Nucleus accumbens (tissue), 56 donors: ENCODE data around the gene FSHB.
"Not testable (repeated sequence)": the region's sequence is repeated elsewhere in the genome, so short reads cannot be mapped to it uniquely, and the experiment has no call there.

Experiments
- DNase-seq, 56 donors: peaks; one replicate each; lab custom pipeline; 2025; lab: John Stamatoyannopoulos, UW

Gene FSHB

DNA sequence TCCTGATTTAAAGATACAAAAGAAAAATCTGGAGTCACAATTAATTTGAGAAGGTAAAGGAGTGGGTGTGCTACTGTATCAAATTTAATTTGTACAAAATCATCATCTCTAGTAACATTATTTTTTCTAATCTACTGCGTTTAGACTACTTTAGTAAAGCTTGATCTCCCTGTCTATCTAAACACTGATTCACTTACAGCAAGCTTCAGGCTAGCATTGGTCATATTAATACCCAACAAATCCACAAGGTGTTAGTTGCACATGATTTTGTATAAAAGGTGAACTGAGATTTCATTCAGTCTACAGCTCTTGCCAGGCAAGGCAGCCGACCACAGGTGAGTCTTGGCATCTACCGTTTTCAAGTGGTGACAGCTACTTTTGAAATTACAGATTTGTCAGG is at the start of gene FSHB:
Gene FSHB (plus strand): TSS at position 301 of the 400 bp plus-strand sequence. CDS start 889 bp downstream, outside the sequence.
- no peak for DNase-seq

DNA sequence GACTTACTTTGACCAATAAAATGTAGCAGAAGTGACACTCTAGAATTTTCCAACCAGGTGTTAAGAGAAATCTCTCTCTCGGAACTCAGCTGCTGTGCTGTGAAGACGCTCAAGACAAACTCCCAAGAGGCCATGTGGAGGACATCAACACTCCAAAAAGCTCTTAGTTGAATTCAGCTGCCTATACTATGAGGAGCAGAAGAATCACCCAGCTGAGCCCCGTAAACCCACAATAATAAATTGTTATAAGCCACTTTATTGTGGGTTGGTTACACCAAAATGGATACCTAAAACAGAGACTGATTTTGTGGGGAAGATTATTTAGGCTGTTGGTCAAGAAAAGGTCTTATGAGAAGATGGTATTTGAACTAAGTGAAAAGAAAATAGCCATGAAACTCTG is 44.1 kb upstream of the FSHB start:
- DNase-seq: no peak

DNA sequence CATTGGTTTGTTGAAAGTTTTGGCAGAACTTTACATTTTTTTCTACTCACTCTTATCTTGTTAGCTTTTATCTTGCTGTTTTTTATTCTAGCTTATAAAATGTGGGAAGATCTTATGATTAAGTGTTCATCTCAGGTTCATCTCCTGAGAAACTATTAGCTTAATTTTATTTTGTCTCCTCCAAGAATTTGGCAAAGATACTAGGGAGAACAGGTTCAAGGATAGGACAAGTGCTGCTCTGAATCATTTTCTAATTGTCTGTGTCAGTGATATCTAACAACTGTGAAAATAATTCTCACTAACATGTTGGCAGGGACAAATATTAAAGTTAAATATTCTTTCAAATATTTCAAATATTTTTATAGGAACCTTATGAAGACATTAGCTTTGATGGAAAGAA is 38.2 kb upstream of the FSHB start:
- DNase-seq: no peak

DNA sequence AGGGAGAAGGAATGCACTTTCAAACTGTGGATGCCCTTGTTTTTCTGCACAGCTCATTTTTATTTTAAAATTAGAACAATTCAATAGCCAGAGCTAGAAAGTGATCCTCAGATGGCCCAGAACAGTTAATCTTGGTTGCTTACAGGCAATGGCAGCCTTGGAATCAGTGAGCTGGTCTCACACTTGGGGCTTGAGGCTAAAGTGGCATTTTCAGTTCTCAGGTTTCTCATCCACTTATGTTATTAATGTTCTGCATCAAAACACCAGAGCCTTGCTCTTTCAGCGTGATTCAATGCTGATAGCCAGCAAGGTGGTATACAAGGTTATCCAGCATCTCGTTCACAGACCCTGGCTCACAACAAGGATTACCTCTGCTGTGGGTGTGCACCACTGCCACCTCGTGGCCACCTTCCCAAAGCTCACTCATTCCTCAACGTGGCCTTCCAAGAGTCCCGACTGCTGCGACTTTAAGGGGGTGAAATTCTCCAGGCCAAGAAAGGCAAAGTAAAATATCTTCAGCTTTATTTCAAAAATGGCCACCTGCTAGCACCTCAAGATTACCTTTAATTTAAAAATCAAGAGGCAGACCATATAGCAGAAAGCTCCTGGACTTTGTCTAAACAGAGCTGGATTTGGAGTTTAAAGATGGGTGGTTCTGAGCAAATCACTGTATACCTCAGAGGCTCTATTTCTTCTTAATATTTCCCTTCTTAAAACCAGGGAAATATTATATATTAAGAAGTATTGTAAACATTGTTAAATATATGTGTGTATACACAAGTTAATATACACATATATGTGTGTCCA is 34.2 kb upstream of the FSHB start:
- peak in 42 of 56 donors; percentile 0 to 81 (median 24) for DNase-seq

DNA sequence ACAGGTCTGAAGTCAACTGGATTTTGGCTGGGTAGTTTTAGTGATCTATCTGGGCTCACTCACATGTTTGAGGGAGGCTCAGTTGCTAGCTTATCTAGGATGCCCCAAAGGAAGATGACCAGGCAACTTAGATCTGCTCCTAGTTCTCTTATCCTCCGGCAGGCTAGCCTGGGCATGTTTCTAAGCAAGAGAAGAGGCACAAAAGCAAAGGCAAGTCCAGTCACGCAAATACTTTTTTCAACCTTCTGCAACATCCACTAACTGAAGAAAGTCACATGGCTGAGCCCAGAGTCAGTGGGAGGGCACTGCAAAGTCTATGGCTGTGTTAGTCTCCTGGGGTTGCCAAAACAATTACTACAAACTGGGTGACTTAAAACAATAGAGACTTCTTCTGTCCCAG is 32.9 kb upstream of the FSHB start:
- no peak for DNase-seq

DNA sequence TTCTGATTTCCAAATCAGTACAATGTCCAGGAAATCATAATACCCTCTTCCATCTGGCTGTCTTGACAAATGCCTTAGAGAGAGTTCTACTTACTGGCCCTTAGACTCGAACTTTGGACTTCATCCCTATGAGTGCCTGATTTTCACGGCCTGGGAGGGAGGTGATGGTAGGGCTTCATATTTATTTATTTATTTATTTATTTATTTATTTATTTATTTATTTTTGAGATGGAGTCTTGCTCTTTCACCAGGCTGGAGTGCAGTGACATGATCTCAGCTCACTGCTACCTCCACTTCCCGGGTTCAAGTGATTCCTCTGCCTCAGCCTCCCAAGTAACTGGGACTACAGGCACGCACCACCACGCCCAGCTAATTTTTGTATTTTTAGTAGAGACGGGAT is 27.8 kb upstream of the FSHB start:
- DNase-seq: not testable (repeated sequence)

DNA sequence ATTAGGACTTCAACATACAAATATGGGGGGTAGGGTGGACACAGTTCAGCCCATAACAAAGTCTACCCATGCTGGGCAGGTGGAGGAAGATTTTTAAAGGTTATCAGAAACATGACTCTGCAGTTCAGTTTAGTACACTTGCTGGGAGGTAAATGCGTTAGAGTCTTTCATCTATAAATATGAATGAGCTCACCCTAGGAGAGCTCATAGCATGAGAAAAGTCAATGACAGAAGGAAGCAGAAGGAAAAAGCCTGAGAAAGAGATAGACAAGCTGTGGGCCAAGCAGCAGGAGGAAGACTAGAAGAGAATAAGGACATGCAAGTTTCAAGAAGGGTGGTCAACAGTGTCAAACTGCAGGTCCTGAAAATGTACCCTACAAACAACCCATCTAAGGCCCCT is 27.0 kb upstream of the FSHB start:
- DNase-seq: no peak

DNA sequence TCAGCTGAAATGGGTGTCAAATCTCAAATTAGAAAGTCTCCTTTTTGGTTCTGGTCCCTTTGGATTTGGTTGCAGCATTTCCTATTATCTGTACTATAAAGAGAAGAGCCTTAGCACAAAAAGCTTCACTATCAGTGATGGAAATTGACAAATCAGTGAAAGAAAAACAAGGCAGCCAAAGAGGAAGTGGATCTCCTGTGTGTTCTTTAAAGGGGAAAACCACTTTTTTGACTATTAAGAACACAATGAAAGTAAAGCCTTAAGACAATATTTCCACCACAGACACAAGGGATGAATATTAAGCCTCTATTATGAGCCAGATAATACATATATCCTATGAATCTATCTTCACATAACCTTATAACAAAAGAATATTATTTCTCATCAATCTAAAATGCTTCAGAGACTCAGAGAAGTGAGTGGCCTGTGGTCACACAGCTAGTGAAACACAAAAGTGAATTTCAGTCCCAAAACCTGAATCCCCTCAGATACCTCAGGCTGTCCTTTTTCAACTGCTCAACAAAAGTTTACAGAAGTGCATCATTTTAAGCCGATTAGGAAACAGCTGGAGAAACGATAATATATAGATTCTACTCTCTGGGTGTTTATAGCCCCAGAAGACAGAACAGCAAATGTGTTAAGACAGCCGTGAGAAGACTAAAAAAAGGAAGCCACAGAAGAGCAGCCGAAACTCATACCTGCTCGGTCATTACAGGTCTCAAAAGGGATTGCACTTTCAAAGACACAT is 24.4 kb upstream of the FSHB start:
- DNase-seq: no peak

DNA sequence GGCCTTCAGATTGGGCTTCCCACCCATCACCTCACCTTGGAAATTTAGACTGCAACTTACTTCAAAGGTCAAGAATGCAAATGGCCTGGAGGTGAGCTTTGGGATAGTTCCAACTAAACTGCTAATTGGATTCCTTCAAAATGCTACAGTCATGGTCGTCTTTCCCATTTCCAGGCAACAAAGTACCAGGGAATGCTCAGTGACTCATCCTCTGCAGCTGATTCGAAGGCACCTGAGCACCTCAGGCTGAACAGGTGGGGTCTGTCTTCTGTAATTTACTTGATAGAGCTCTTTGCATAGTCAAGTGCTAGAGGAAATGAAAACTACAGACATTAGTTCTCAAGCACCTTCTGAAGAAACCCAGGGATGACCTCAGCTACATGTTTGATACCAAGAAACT is 20.5 kb upstream of the FSHB start:
- no peak for DNase-seq

DNA sequence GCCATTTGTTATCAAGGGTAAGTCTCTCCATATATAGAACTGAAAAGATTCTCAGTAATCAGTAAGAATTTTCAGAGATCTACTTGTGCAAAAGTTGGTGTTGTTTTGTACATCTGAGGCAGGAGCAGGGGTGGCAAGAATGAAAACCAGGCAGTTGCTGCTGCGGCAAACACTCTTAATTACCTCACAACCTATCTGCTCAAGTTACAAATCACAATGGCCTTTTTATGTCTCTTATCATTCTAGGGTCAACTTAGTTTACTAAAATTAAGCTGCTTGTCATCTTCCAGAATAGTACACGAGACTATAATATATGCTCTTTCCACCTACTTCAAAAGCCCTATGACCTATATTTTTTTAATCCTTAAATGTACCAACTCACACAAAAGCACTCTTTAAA is 14.3 kb upstream of the FSHB start:
- DNase-seq: no peak

DNA sequence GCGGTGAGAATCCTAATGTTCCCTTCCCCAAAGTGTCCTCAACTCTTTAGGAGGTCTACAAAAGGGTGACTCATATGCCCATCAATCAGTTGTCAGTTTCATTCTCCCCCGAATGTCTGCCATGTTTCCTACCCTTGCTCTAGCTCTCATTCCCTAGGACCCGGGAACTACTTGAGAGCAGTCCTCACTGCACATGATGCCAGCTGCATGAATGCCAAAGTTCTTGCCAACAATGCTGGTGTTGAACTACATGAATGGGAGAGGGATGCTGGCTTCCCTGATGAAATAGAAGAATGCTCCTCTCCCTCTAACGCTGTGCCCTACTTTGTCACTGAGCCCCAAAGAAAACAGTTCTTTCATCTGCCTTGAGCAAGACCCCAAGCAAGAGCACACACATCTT is 12.5 kb upstream of the FSHB start:
- DNase-seq: peak in 3 of 56 donors; percentile 2 to 10 (median 5)

DNA sequence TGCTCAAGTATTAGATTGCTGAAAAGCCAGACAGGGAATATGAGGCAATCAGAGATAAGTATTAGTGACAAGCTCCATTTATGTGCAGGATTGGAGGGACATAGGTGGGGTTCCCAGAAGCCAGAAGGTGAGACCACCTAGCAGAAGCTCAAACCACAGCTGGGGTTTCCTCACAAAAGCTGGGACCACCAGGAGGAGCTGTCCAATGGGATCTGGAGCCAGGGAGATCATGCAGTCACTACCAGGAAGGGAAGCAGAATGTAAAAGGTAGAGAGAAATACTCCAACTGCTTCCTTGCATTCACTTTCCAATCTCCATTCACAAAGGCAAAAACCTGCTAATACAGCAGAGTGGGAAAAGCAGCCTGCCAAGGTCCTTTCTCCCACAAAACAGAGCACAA is 5.2 kb upstream of the FSHB start:
- no peak for DNase-seq

DNA sequence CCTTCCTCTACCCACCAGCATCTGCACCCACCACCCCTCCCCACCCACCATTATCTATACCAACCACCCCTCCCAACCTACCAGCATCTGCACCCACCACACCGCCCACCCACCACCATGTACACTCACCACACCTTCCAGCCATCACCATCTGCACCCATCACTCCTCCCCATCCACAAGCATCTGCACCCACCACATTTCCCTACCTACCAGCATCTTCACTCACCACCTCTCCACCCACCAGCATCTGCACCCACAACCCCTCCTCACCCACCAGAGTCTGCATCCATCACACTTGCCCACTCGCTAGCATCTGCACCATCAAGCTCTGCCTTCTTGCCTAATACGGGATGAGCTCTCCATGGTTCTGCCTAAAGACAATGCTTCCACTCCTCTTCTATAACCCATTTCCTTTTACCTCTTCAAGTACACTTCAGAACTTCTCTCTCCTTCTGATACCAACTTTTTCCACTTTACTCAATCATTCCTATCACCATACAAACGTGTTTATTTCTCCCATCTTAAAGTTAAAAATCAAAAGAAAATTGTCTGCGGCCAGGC is 2.4 kb upstream of the FSHB start:
- no peak for DNase-seq

DNA sequence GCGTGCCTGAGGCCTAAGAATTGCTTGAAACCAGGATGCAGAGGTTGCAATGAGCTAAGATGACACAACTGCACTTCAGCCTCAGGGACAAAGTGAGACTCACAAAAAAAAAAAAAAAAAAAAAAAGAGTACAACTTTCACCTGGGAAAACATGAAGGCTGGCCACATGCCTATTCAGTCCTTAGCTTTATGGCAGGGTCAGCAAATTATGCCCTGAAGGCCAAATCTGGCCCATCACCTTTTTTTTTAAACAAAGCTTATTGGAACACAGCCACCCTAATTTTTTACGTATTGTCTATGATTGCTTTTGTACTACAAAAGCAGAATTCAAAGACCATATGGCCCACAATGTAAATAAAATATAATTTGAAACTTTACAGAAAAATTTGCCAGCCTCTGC is 8.2 kb downstream of the FSHB start:
- no peak for DNase-seq

DNA sequence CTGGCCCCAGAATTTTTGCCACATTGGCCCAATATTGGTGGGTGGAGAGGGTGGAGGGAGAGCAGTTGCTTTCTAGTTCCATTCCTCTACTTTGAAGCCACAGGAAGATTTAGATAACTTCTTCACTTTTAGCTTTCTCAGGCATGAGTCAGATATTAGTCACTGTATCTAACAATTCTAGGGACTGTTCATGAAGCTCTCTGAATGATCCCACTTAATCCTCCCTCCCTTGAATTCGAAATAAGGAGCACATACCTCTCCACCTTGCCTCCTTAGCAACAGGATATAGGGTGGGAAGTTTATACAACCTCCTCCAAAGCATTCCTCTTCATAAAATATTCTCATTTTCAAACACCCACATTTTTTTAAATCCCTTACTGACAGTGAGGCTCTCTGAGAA is 13.5 kb downstream of the FSHB start:
- DNase-seq: peak in 3 of 56 donors; percentile 2 to 45 (median 41)

DNA sequence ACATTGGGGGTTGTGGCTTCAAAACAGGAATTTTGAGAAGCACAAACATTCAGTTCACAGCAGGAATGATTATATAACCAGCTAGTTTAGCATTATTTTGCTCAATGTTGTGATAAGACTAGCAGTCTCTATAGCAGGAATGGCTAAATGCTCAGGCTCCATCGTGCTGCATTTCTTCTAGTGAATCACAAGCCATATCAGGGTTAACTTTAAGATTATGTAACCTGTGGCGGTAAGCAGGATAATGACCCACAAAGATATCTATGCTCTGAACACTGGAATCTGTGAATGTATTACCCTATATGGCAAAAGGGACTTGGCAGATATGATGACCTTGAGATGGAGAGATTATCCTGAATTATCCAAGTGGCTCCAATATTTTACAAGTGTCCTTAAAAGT is 14.8 kb downstream of the FSHB start:
- DNase-seq: no peak

DNA sequence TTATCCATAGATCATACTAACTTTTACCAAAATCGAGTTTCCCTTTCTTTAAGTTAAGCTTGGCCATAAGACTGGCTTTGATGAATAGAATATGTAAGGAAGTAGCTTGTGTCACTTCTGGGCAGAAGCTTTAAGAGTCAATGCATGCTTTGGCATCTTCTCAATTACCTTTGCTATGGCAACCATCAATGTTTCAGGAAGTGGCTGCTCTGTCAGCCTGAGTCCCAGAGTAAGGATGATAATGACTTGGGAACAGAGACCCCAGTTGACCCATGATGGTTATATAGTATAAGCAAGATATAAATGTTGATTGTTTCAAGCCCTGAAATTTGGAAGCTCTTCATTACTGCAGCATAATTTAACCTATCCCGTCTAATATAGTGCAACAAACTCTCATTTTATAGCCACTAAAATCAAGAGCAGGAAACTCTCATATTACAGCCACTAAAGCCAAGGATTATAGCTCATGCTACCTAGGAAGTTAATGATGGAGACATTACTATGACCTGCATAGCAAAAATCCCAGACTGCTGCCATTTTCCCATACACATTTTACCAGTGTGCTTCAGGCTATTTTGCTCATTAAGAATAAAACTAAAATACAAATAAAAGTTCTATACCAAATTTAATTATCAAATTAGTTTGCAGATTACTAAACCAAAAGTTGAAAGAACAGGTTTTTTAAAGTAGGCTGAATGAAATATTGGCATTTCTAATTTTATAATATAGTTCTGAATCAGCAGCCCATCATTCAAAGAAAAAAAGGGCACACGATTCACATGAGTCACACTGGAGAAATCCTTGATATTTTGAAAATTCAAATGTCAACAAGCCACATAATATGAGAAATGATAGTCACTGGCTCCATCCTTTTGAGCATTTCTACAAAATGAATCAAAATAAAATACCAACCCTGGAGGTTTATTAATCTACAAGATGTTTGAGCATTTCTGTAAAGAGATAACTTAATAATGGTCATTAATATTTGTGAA is 23.8 kb downstream of the FSHB start:
- no peak for DNase-seq

DNA sequence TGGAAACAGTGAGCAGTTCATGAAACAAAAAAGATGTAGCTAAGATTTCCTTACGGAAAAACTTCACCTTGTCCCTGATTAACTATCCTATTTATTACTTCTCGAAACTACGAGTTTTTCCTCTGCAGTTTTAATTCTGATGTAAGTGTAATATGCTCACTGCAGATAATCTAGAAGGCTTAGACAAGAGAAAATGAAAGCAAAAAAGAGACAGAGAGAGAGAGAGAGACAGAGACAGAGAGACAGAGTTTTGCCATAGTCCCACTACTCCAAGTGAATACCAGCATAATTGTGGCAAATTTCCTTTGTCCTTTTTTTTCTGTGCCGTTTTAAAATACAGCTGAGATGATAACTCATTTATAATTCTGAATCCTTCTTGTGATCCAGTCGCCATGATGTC is 24.8 kb downstream of the FSHB start:
- no peak for DNase-seq

DNA sequence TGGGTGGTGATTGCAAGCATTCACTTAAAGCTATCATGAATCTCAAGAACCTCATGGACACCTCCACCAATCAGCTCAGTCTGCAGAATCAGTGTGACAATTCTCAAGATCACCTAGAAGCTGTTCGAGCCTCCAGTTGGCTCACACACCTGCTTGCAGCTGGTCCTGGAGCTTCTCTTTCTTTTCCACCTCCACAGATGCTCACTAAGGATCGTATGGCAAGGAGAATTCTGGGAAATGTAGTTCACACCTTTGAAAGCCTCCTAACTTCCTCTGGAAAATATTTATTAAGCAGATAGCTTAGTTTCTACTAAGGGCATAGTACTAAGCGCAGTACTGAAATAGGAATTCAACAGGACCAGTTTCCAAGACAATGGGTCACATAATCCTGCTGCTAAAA is 26.2 kb downstream of the FSHB start:
- DNase-seq: no peak

DNA sequence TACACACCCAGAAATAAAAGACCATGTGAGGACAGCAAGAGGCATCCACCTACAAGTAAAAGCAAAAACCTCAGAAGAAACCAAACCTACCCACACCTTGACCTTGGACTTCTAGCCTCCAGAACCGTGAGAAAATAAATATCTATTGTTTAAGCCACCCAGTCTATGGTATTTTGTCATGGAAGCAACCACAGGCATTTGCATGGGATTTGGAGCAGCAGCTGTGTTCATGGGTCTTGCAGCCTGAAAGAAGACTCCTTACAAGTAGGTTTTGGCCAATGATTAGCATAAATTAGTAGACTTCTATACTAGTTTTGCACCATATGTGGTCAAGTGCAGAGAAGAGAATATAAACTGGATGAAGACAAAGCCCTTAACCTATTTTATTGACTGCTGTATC is 27.9 kb downstream of the FSHB start:
- no peak for DNase-seq

DNA sequence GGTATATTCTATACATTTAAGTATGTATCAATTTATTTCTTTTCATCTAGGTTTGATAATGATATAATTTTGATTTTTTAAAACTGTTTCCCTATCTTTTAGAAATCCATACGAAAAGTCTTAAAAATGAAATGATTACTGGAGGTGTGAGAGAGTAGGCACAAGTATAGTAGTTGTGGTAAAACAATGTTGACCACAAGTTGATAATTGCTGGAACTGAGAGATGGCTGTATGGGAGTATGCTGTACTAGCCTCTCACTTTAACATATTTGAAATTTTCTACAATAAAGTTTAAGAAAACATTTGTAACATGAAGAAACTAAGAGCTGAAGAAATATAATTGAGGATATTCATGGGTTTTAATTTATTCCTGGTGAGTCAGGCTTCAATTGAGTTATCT is 30.0 kb downstream of the FSHB start:
- no peak for DNase-seq
